Uterus (tissue), 4 donors: ENCODE measurements around the gene UNC119. TPM values are rescaled to one million over a fixed set of nuclear protein-coding genes. Genes with fewer than 3 reads are reported as not detected.

Source experiments
- DNase-seq, 2 donors: peaks; one replicate each; pipeline ENCODE4 v3.0.0-alpha.2; 2019 to 2020
- H3K27ac ChIP-seq, 2 donors: fragments of 200-600 bp; sonication (generic); 1 replicate in 1 of 2; 2 replicates in 1 of 2; pipeline ENCODE4 v1.5.1; 2016 to 2018
- H3K27me3 ChIP-seq, 2 donors: fragments of 200-600 bp; sonication (generic); one replicate each; pipeline ENCODE4 v1.5.1; 2018 to 2019; ENCODE audit warnings: control low read depth in 1 of 2
- H3K36me3 ChIP-seq, 2 donors: fragments of 200-600 bp; sonication (generic); one replicate each; pipeline ENCODE4 v1.5.1; 2019; ENCODE audit warnings: control low read depth in 1 of 2
- H3K4me1 ChIP-seq, 2 donors: fragments of 200-600 bp; sonication (generic); one replicate each; pipeline ENCODE4 v1.5.1; 2018 to 2019; ENCODE audit warnings: control low read depth in 1 of 2
- H3K4me3 ChIP-seq, 2 donors: fragments of 200-600 bp; sonication (generic); 1 replicate in 1 of 2; 2 replicates in 1 of 2; pipeline ENCODE4 v1.5.1; 2018 to 2019; ENCODE audit warnings: mild to moderate bottlenecking in 1 of 2
- H3K9me3 ChIP-seq, 2 donors: fragments of 200-600 bp; sonication (generic); one replicate each; pipeline ENCODE4 v1.5.1; 2019; ENCODE audit warnings: control low read depth in 1 of 2
- POLR2A ChIP-seq, 2 donors: fragments of 450-650 bp; IDR thresholded peaks; one replicate each; pipeline ENCODE4 v1.6.1; 2016; ENCODE audit warnings: antibody characterized with exemption in 2 of 2, mild to moderate bottlenecking in 1 of 2, moderate library complexity in 1 of 2
- intact Hi-C: fragments of 100-400 bp; cut with DNase I; formaldehyde crosslinking; loops from one replicate; pipeline ENCODE4 v1.15.1; 2023; ENCODE audit warnings: low total_unique reads
- total RNA-seq, 4 donors: library from RNA; depleted of rRNA in 3 of 4; stranded (reverse); fragments of >200 nt in 3 of 4; gene quantifications; one replicate each; pipeline versions ENCODE4 v1.1.0 to v1.2.4, GENCODE V29; 2014 to 2023
- TF ChIP-seq, protein P1 (sequence below), 4 experiments: fragments of 200-600 bp in 2 of 4; fragments of 450-650 bp in 2 of 4; sonication (generic) in 2 of 4; IDR thresholded peaks; one replicate each; pipeline ENCODE4 v1.5.1; 2016 to 2019; ENCODE audit warnings: antibody characterized with exemption in 4 of 4, mild to moderate bottlenecking in 2 of 4, moderate library complexity in 1 of 4
- donor health status: DM: yes; HTN: yes; CAD: no.

The UNC119 gene
- total RNA-seq, 4 donors from 2014 or later: 4.1 to 28.5 (median 21.6) TPM

DNA sequence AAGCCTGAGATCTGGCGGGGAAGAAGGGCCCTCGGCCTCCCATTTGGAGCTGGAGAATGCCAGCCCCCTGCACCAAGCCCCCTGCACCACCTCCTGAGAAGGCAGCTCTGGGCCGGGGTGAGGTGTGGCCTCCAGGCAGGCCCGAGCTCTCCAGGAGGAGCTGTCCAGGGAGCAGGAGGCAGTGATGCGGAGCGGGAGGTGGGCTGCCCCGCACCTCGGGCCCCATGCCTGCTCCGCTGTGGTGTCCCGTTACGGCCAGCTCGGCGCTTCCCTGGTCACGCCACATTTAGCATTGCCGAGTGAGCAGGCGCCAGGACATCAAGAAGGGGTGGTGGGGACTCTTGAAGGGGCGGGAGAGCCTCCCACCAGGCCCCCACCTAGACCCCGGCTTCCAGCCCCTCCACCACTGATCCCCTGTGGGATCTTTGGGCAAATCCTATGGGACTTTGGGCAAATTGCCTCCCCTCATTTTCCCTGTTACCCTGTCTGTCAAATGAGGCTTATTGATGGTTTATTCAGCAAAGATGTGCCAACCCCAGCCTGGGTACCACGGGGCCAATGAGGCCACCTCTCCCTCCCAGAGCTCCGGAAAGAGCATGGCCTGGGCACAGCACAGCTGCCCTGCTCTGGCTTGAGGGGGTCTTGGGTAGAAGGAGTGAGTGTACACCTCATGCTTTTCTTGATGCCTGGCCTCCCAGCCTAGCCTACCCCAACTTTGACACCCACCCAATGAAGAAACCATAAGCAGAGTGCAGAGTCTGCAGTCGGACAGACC is 30.9 kb downstream of the UNC119 start:
- Histone ChIP-seq H3K27ac (no peak overlapping the region), H3K4me1 (no peaks in the 10 kb centered on the region), H3K27me3 (no peaks in the 10 kb centered on the region), H3K36me3 (no peaks in the 10 kb centered on the region), H3K9me3 (no peaks in the 10 kb centered on the region), H3K4me3 (no peak overlapping the region)
- no peak for DNase-seq
- TF ChIP-seq, protein P1, sequence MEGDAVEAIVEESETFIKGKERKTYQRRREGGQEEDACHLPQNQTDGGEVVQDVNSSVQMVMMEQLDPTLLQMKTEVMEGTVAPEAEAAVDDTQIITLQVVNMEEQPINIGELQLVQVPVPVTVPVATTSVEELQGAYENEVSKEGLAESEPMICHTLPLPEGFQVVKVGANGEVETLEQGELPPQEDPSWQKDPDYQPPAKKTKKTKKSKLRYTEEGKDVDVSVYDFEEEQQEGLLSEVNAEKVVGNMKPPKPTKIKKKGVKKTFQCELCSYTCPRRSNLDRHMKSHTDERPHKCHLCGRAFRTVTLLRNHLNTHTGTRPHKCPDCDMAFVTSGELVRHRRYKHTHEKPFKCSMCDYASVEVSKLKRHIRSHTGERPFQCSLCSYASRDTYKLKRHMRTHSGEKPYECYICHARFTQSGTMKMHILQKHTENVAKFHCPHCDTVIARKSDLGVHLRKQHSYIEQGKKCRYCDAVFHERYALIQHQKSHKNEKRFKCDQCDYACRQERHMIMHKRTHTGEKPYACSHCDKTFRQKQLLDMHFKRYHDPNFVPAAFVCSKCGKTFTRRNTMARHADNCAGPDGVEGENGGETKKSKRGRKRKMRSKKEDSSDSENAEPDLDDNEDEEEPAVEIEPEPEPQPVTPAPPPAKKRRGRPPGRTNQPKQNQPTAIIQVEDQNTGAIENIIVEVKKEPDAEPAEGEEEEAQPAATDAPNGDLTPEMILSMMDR (IDR thresholded peaks at IDR 0.05): no peak
- no peak for TF ChIP-seq POLR2A (IDR thresholded peaks at IDR 0.05)
- intact Hi-C loops: no loop called here

DNA sequence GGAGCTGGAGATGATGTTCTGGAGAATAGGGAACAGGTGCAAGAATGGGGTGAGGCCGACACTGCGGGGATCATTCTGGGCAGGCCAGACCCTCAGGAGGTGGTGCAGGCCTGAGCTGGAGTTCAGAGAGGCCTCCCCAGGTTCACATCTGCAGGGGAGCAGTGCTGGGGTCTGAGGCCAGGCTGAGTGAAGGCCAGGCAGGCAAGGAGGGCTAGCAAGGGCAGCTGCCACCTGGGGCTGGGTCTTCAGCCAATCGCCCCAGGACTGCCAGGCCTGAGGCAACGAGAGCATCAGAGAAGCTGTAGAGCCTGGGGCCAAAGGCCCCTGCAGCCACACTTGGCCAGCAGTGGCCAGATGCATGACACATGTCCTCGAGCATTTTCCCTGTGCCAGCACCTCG is 31.7 kb downstream of the UNC119 start:
- no peaks in the 10 kb centered on the region for H3K36me3 ChIP-seq
- no peaks in the 10 kb centered on the region for H3K27me3 ChIP-seq
- H3K4me3 ChIP-seq: no peak overlapping the region
- no peaks in the 10 kb centered on the region for H3K9me3 ChIP-seq
- H3K4me1 ChIP-seq: no peaks in the 10 kb centered on the region
- no peak for DNase-seq
- intact Hi-C loops: no loop called here
- no peak overlapping the region for H3K27ac ChIP-seq
- TF ChIP-seq, protein P1 (IDR thresholded peaks at IDR 0.05): no peak
- no peak for TF ChIP-seq POLR2A (IDR thresholded peaks at IDR 0.05)

DNA sequence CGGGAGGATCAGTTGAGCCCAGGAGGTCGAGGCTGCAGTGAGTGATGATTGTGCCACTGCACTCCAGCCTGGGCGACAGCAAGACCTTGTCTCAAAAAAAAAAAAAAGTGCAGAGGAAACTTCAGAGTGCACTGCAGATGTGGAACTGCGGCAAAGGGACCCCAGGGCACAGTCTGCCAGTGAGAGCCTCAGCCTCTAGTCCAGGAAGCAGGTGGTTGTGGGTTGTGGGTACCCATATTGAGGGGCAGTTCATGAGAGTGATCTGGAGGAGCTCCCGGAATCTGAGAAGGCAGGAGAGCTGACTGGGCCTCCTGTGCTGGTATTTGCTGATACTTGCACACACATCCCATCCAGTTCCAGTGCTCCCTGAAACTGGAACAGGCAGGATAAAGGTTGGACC is 33.2 kb downstream of the UNC119 start:
- Histone ChIP-seq H3K9me3 (no peaks in the 10 kb centered on the region), H3K4me1 (no peaks in the 10 kb centered on the region), H3K4me3 (no peak overlapping the region), H3K36me3 (no peaks in the 10 kb centered on the region), H3K27me3 (no peaks in the 10 kb centered on the region), H3K27ac (no peak overlapping the region)
- TF ChIP-seq, protein P1 (IDR thresholded peaks at IDR 0.05): no peak
- no peak for DNase-seq
- intact Hi-C loops: no loop called here

DNA sequence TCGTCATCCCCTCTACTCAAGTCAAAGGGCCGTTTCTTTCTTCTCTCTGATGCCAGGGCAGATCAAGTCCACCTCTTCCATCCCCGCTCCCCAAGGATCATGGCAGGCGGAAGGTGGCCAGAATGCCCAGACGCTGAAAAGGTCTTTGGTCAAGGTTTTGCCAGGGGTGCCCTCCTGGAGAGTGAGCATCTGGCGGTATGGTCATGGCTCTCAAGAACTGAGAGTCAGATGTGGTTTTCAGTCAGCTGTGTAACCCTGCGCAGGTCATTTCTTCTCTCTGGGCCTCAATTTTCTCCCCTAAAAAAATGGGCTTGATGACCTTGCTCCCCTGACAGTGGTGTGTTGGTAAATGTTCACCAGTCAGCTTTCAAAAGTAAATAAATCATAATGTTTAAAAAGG is 33.8 kb downstream of the UNC119 start:
- H3K27me3 ChIP-seq: no peaks in the 10 kb centered on the region
- TF ChIP-seq, protein P1 (IDR thresholded peaks at IDR 0.05): no peak
- TF ChIP-seq POLR2A (IDR thresholded peaks at IDR 0.05): no peak
- DNase-seq: no peak
- no peaks in the 10 kb centered on the region for H3K9me3 ChIP-seq
- intact Hi-C loops: no loop called here
- no peak overlapping the region for H3K4me3 ChIP-seq
- no peaks in the 10 kb centered on the region for H3K36me3 ChIP-seq
- H3K4me1 ChIP-seq: no peaks in the 10 kb centered on the region
- no peak overlapping the region for H3K27ac ChIP-seq

DNA sequence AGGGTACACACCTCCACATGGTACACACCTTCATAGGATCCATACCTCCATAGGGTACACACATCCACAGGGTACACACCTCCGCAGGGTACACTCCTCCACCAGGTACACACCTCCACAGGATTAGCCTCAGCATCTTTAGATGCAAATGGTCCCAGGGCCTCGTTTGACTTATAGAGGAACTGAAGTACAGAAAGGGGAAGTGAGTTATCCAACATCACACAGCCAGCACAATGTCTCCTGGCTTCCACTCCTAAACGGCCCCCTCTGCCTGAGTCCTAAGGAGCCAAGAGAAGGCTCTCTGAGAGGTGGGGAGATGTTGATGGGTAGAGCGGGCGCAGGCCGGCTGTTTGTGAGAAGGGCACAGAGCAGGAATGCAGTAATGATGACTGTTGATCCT is 34.3 kb downstream of the UNC119 start:
- TF ChIP-seq POLR2A (IDR thresholded peaks at IDR 0.05): no peak
- TF ChIP-seq, protein P1 (IDR thresholded peaks at IDR 0.05): no peak
- H3K4me3 ChIP-seq: no peak overlapping the region
- H3K27ac ChIP-seq: no peak overlapping the region
- no peaks in the 10 kb centered on the region for H3K27me3 ChIP-seq
- no peak for DNase-seq
- intact Hi-C loops: no loop called here
- H3K9me3 ChIP-seq: no peaks in the 10 kb centered on the region
- no peaks in the 10 kb centered on the region for H3K4me1 ChIP-seq
- no peaks in the 10 kb centered on the region for H3K36me3 ChIP-seq
